IMR-90 (cell line): ENCODE measurements around the gene SLC13A5. TPM values are rescaled to one million over a fixed set of nuclear protein-coding genes. Genes with fewer than 3 reads are reported as not detected.

Experiments used
- ATAC-seq: fragments of 200-7000 bp; cut with Tn5 transposase; 2 replicates; pipeline ENCODE4 v1.9.1; 2020; ENCODE audit warnings: low read depth, mild to moderate bottlenecking, moderate library complexity
- BruUV-seq: library from RNA; stranded (reverse); fragments of 400-500 nt; replicated peaks from 2 replicates; lab custom pipeline; 2021; lab: Mats Ljungman, UMichigan
- CTCF ChIA-PET: fragments of 300-600 bp; formaldehyde crosslinking; extraction: SDS; loops from one replicate; lab custom pipeline; 2021; ENCODE audit warnings: antibody characterized with exemption; lab: Yijun Ruan, JAX
- POLR2A ChIA-PET: fragments of 300-600 bp; sonication (Branson Sonifier 250); formaldehyde crosslinking; loops from one replicate; lab custom pipeline; 2022; ENCODE audit warnings: antibody characterized with exemption; ENCODE audit not compliant: unreplicated experiment; lab: Charles Lee
- DNase-seq: peaks from one replicate; pipeline ENCODE4 v3.0.0; 2013
- H2AFZ ChIP-seq: replicated peaks from 2 replicates; pipeline ENCODE3; 2013; ENCODE audit warnings: low read length, mild to moderate bottlenecking; ENCODE audit not compliant: poor library complexity
- H2AK5ac ChIP-seq: 2 replicates; pipeline ENCODE4 v1.6.1; 2013; ENCODE audit warnings: low read depth, low read length, inconsistent platforms
- H2AK9ac ChIP-seq: replicated peaks from 2 replicates; pipeline ENCODE3; 2013; ENCODE audit warnings: mild to moderate bottlenecking, low read depth, low read length, moderate library complexity; ENCODE audit not compliant: poor library complexity
- H2BK120ac ChIP-seq: 2 replicates; pipeline ENCODE4 v1.6.1; 2013; ENCODE audit warnings: low read depth, low read length, inconsistent platforms
- H2BK15ac ChIP-seq: 3 replicates; pipeline ENCODE4 v1.6.1; 2013; ENCODE audit warnings: low read depth, low read length, inconsistent platforms
- H2BK20ac ChIP-seq: 2 replicates; pipeline ENCODE4 v1.6.1; 2013; ENCODE audit warnings: low read depth, mild to moderate bottlenecking, inconsistent platforms, low read length, moderate library complexity
- H2BK5ac ChIP-seq: 2 replicates; pipeline ENCODE4 v1.6.1; 2013; ENCODE audit warnings: mild to moderate bottlenecking, low read depth, low read length, inconsistent platforms; ENCODE audit not compliant: poor library complexity, severe bottlenecking
- H3K14ac ChIP-seq: replicated peaks from 2 replicates; pipeline ENCODE4 v1.6.1; 2013; ENCODE audit warnings: low read depth, low read length, inconsistent platforms
- H3K18ac ChIP-seq: 2 replicates; pipeline ENCODE4 v1.6.1; 2013; ENCODE audit warnings: low read depth, low read length, control low read depth
- H3K23ac ChIP-seq: 2 replicates; pipeline ENCODE4 v1.6.1; 2013; ENCODE audit warnings: low read depth, low read length, inconsistent platforms
- H3K27ac ChIP-seq: 2 replicates; pipeline ENCODE4 v1.5.1; 2013; ENCODE audit warnings: mild to moderate bottlenecking, control low read depth, low read length; ENCODE audit not compliant: insufficient read depth
- H3K27me3 ChIP-seq: 2 replicates; pipeline ENCODE4 v1.6.1; 2013; ENCODE audit warnings: low read length; ENCODE audit not compliant: control insufficient read depth, insufficient read depth
- H3K36me3 ChIP-seq: 2 replicates; pipeline ENCODE4 v1.6.1; 2013; ENCODE audit warnings: low read length, mixed read lengths; ENCODE audit not compliant: control insufficient read depth, insufficient read depth
- H3K4ac ChIP-seq: 2 replicates; pipeline ENCODE4 v1.6.1; 2013; ENCODE audit warnings: low read depth, low read length, inconsistent platforms
- H3K4me1 ChIP-seq: 2 replicates; pipeline ENCODE4 v1.6.1; 2013; ENCODE audit warnings: low read length, mixed read lengths; ENCODE audit not compliant: control insufficient read depth, insufficient read depth
- H3K4me2 ChIP-seq: 2 replicates; pipeline ENCODE4 v1.6.1; 2013; ENCODE audit warnings: low read depth, mild to moderate bottlenecking, control low read depth, low read length, moderate library complexity
- H3K4me3 ChIP-seq: 2 replicates; pipeline ENCODE4 v1.5.1; 2013; ENCODE audit warnings: low read depth, mild to moderate bottlenecking, control low read depth, low read length, moderate library complexity; ENCODE audit not compliant: insufficient read depth
- H3K56ac ChIP-seq: 2 replicates; pipeline ENCODE4 v1.6.1; 2013; ENCODE audit warnings: low read length, inconsistent platforms; ENCODE audit not compliant: insufficient read depth; ENCODE audit errors: extremely low read depth
- H3K79me1 ChIP-seq, 2 experiments: 2 replicates each; pipeline ENCODE4 v1.6.1; 2013; ENCODE audit warnings: low read length in 2 of 2, inconsistent platforms in 1 of 2, low read depth in 1 of 2
- H3K9ac ChIP-seq: 2 replicates; pipeline ENCODE4 v1.6.1; 2013; ENCODE audit warnings: low read depth, low read length, control low read depth
- H3K9me1 ChIP-seq: 2 replicates; pipeline ENCODE4 v1.6.1; 2013; ENCODE audit warnings: low read length, inconsistent platforms; ENCODE audit not compliant: insufficient read depth
- H3K9me3 ChIP-seq: 2 replicates; pipeline ENCODE4 v1.6.1; 2013; ENCODE audit warnings: low read length; ENCODE audit not compliant: control insufficient read depth, insufficient read depth
- H4K20me1 ChIP-seq: 2 replicates; pipeline ENCODE4 v1.6.1; 2013; ENCODE audit warnings: low read length, inconsistent platforms; ENCODE audit not compliant: insufficient read depth
- H4K5ac ChIP-seq: 2 replicates; pipeline ENCODE4 v1.6.1; 2013; ENCODE audit warnings: mild to moderate bottlenecking, low read depth, low read length, control low read depth
- H4K8ac ChIP-seq, 2 experiments: 2 replicates each; pipeline ENCODE4 v1.6.1; 2013; ENCODE audit warnings: low read depth in 2 of 2, low read length in 2 of 2, control low read depth in 1 of 2, inconsistent platforms in 1 of 2
- H4K91ac ChIP-seq: 2 replicates; pipeline ENCODE4 v1.6.1; 2013; ENCODE audit warnings: low read depth, low read length, inconsistent platforms; ENCODE audit not compliant: insufficient read depth
- CEBPB ChIP-seq: IDR thresholded peaks from 2 replicates; pipeline ENCODE4 v1.6.1; 2012; ENCODE audit warnings: low read depth, low read length, improper control_type of control experiment
- CHD1 ChIP-seq: IDR thresholded peaks from 2 replicates; pipeline ENCODE4 v1.6.1; 2012; ENCODE audit warnings: low read depth, low read length, improper control_type of control experiment
- CTCF ChIP-seq: conservative IDR thresholded peaks from 2 replicates; pipeline ENCODE4 v1.5.1; 2012; ENCODE audit warnings: mild to moderate bottlenecking, low read depth, low read length, improper control_type of control experiment
- FOS ChIP-seq: fragments of 150-350 bp; IDR thresholded peaks from 2 replicates; pipeline ENCODE4 v1.6.1; 2016; ENCODE audit warnings: low read depth, low read length
- MAFK ChIP-seq: IDR thresholded peaks from 2 replicates; pipeline ENCODE4 v1.6.1; 2012; ENCODE audit warnings: low read depth, low read length, improper control_type of control experiment
- MAZ ChIP-seq: IDR thresholded peaks from 2 replicates; pipeline ENCODE4 v1.6.1; 2012; ENCODE audit warnings: low read depth, mild to moderate bottlenecking, low read length, improper control_type of control experiment, moderate library complexity, borderline replicate concordance
- POLR2A ChIP-seq: IDR thresholded peaks from 2 replicates; pipeline ENCODE4 v1.6.1; 2012; ENCODE audit warnings: mild to moderate bottlenecking, low read depth, low read length
- RCOR1 ChIP-seq: IDR thresholded peaks from 2 replicates; pipeline ENCODE4 v1.6.1; 2012; ENCODE audit warnings: mild to moderate bottlenecking, low read length, improper control_type of control experiment; ENCODE audit not compliant: insufficient replicate concordance
- SMC3 ChIP-seq: fragments of 150-350 bp; IDR thresholded peaks from 2 replicates; pipeline ENCODE4 v1.6.1; 2016; ENCODE audit warnings: low read depth, mild to moderate bottlenecking, antibody characterized with exemption, low read length, moderate library complexity
- WGBS, 2 experiments: methylation state at CpG; one replicate each; pipeline versions ENCODE4 v1.1.5 to v1.1.7; 2013; ENCODE audit warnings: missing lambda C conversion rate in 2 of 2; ENCODE audit not compliant: insufficient read length in 1 of 2; ENCODE audit errors: extremely low coverage in 2 of 2; 5-methylcytosine and 5-hydroxymethylcytosine counted together
- dilution Hi-C: fragments of 300-500 bp; cut with HindIII; formaldehyde crosslinking; loops from one replicate; pipeline ENCODE4 v1.14.3; 2018; ENCODE audit warnings: low sequenced_read_pairs; ENCODE audit not compliant: unreplicated experiment
- in situ Hi-C: fragments of 300-500 bp; cut with MboI; formaldehyde crosslinking; loops from 3 replicates; pipeline ENCODE4 v1.14.3; 2019; ENCODE audit warnings: low sequenced_read_pairs, inconsistent platforms, mixed read lengths
- intact Hi-C: fragments of 100-400 bp; cut with micrococcal nuclease; formaldehyde crosslinking; loops from 2 replicates; pipeline ENCODE4 v1.10.0; 2022
- polyA plus RNA-seq, 3 experiments: library from polyadenylated mRNA; depleted of rRNA; stranded (reverse); fragments of >200 nt; gene quantifications; 2 replicates each; pipeline ENCODE4 v1.2.3, GENCODE V29; 2012; ENCODE audit warnings: low replicate concordance in 1 of 3
- total RNA-seq: library from RNA; depleted of rRNA; stranded (reverse); fragments of >200 nt; gene quantifications from 2 replicates; pipeline ENCODE4 v1.2.3, GENCODE V29; 2012
- TF ChIP-seq, protein P1 (sequence below): fragments of 150-350 bp; IDR thresholded peaks from 2 replicates; pipeline ENCODE4 v1.6.1; 2016; ENCODE audit warnings: low read depth, mild to moderate bottlenecking, low read length, moderate library complexity, borderline replicate concordance

SLC13A5 gene
- total and polyA plus RNA-seq, 2 of the 4 experiments (the other 2 are of a cell fraction), result not detected

DNA sequence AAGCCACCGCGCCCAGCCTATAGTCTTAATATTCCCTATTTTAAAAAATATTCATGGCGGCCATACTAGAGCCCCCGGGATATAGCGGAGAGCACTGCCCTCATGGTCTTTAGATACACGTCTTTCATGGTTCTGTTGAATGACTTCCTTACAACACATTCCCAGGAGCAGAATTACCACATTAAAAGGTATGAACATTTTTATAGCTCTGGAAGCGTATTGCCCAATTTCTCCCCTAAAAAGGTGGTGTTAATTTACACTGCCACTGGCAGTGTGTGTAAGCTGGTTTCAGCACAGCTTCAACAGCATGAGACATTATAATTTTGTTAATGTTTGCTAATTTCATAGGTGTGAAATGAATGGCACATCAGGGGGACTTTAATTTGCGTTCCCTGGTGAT lies 42.6 kb downstream of the SLC13A5 start:
- Histone ChIP-seq H3K14ac (no peak overlapping the region), H3K4me2 (no peak overlapping the region), H2AK9ac (no peak overlapping the region), H3K56ac (no peak overlapping the region), H3K27me3 (peaks cover 23% of the 10 kb centered on the region), H3K36me3 (no peaks in the 10 kb centered on the region), H2BK15ac (no peak overlapping the region), H2BK120ac (no peak overlapping the region), H4K5ac (no peak overlapping the region), H3K9me3 (no peaks in the 10 kb centered on the region), H3K9me1 (no peaks in the 10 kb centered on the region), H3K9ac (no peak overlapping the region), H4K91ac (no peak overlapping the region), H3K79me1 (no peaks in the 10 kb centered on the region), H3K23ac (no peak overlapping the region), H2BK20ac (no peak overlapping the region), H3K4me1 (no peaks in the 10 kb centered on the region), H2AK5ac (no peak overlapping the region), H4K8ac (no peak overlapping the region), H4K20me1 (no peaks in the 10 kb centered on the region), H3K27ac (no peak overlapping the region), H3K4ac (no peak overlapping the region), H2BK5ac (no peak overlapping the region), H3K4me3 (no peak overlapping the region), H3K18ac (no peak overlapping the region), H2AFZ (no peak overlapping the region)
- CTCF ChIA-PET, result no interaction called here
- ATAC-seq (no peak), DNase-seq (no peak)
- intact Hi-C loops (no loop called here), in situ Hi-C loops (no loop called here), dilution Hi-C loops (no loop called here)
- TF ChIP-seq FOS, result no peak
- TF ChIP-seq MAFK, result no peak
- TF ChIP-seq RCOR1, result no peak
- TF ChIP-seq MAZ, result no peak
- TF ChIP-seq SMC3, result no peak
- TF ChIP-seq, protein P1, sequence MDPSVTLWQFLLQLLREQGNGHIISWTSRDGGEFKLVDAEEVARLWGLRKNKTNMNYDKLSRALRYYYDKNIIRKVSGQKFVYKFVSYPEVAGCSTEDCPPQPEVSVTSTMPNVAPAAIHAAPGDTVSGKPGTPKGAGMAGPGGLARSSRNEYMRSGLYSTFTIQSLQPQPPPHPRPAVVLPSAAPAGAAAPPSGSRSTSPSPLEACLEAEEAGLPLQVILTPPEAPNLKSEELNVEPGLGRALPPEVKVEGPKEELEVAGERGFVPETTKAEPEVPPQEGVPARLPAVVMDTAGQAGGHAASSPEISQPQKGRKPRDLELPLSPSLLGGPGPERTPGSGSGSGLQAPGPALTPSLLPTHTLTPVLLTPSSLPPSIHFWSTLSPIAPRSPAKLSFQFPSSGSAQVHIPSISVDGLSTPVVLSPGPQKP, result no peak
- TF ChIP-seq CTCF, result no peak
- no peak for TF ChIP-seq CEBPB
- TF ChIP-seq CHD1, result no peak
- no peak for TF ChIP-seq POLR2A
- POLR2A ChIA-PET, result no interaction called here
- no TSS peak for BruUV-seq
- no CpG with 5 or more reads among the region's 8 CpGs for WGBS, 2 experiments
